Measurements from ENCODE around the gene HRCT1.

HRCT1 gene

DNA sequence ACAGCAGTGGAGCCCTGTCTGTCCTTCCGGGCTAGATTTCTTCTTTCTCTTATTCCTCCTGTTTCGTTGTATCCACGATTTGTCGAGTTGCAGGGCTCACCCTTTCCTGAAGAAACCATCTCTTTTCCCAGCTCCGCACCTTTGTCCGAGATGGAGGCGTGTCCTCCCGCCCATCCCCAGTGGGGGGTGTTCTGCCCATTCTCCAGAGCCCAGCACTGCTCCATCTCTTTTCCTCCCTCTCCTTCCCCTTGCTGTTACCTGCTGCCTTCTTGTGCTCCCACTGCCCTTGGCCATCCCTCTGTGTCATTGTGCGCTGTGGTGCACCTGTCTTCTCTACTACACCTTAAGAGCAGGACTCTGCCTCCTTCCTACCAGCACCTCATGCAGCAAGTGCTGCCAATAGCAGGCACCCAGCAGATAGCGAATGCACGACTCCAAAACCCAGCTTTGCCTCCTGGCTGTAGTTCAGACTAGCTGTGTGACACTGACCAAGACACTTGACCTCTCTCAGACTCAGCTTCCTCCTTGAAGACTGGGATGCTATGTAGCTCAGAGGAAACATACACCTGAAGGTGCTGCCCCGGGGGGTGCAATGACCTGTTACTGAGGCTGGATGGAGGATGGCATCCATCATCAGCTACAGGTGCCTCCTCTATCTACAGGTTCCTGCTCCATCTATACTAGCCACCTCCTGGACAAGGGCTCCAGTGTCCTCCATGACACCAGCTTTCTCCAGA, 44.7 kb upstream of the HRCT1 start:
- TF ChIP-seq, protein P1, sequence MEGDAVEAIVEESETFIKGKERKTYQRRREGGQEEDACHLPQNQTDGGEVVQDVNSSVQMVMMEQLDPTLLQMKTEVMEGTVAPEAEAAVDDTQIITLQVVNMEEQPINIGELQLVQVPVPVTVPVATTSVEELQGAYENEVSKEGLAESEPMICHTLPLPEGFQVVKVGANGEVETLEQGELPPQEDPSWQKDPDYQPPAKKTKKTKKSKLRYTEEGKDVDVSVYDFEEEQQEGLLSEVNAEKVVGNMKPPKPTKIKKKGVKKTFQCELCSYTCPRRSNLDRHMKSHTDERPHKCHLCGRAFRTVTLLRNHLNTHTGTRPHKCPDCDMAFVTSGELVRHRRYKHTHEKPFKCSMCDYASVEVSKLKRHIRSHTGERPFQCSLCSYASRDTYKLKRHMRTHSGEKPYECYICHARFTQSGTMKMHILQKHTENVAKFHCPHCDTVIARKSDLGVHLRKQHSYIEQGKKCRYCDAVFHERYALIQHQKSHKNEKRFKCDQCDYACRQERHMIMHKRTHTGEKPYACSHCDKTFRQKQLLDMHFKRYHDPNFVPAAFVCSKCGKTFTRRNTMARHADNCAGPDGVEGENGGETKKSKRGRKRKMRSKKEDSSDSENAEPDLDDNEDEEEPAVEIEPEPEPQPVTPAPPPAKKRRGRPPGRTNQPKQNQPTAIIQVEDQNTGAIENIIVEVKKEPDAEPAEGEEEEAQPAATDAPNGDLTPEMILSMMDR (IDR thresholded peaks at IDR 0.05): no peak
- DNase-seq (ENCODE audit: low spot score): peak; percentile 62
- H3K4me3 ChIP-seq: no peak overlapping the region
- no peak overlapping the region for H3K27ac ChIP-seq

- peak; percentile 36 for DNase-seq (ENCODE audit: low spot score)
- Histone ChIP-seq H3K4me3 (no peak overlapping the region), H3K27ac (no peak overlapping the region)
- TF ChIP-seq, protein P1 (IDR thresholded peaks at IDR 0.05): no peak
These were observed 43.7 kb upstream of the HRCT1 start for GRCh38 chr9:35862328-35862727.

DNA sequence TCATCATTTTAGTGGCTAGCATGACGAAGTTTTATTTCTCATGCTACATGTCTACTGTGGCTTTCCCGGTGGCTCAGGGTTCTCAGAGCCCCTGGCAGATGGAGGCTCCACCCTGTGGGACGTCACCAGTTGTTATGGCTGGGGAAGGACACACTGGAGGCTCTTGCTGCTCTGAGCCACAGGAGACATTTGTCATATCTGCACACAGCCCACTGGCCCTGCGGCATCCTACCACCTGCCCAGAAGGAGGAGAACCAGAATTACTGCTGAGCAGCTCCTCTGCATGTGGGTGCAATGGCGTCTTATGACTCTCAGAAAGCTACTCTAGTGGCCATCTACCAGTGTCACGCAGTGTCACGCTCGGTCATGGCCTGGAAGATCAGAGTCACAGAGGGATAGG, 42.4 kb upstream of the HRCT1 start:
- no peak overlapping the region for H3K4me3 ChIP-seq
- DNase-seq (ENCODE audit: low spot score): peak; percentile 61
- TF ChIP-seq, protein P1 (IDR thresholded peaks at IDR 0.05): no peak
- no peak overlapping the region for H3K27ac ChIP-seq

- Histone ChIP-seq H3K27ac (no peak overlapping the region), H3K4me3 (no peak overlapping the region)
- TF ChIP-seq, protein P1 (IDR thresholded peaks at IDR 0.05): no peak
- DNase-seq (ENCODE audit: low spot score): no peak
These were observed 41.2 kb upstream of the HRCT1 start for GRCh38 chr9:35864695-35865255.

DNA sequence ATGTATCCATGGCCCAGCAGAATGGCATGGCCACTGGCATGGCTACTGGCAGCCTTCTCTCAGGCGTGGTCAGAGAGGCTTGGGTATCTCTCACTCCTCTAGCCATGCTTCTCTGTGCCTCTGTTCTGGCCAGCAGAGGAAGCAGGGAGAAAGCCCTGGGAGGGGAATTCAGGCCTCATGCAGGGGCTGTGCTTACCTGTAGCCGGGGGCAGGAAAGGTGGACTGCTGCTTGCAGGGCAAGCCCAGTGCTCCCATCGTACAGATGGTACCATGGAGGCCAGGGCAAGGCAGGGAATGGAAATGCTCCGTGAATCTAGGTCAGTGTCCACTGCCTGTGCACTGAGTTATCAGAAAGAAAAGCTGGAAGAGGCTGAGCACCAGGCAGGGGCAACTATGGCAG, 38.5 kb upstream of the HRCT1 start:
- no peak for DNase-seq (ENCODE audit: low spot score)
- Histone ChIP-seq H3K4me3 (no peak overlapping the region), H3K27ac (no peak overlapping the region)
- TF ChIP-seq, protein P1 (IDR thresholded peaks at IDR 0.05): no peak

DNA sequence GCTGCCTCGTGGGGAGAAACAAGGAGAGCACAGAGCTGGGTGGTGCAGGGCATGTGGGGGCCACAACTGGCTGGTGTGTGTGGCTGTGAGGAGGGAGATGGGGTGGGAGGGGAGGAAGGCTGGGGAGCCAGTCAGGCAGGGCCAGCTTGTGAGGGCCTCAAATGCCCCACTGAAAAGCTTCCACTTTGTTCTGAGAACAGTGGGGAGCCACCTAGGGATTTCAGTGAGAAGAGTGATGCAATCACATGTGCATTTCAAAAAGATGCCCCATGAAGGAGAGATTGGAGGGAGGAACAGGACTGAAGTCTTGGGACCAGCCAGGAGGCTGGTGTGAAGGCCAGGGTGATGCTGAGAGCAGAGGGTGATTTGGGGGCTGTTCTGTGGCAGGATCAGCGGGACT, 37.1 kb upstream of the HRCT1 start:
- H3K4me3 ChIP-seq: no peak overlapping the region
- no peak for DNase-seq (ENCODE audit: low spot score)
- TF ChIP-seq, protein P1 (IDR thresholded peaks at IDR 0.05): no peak
- H3K27ac ChIP-seq: no peak overlapping the region

GRCh38 chr9:35869621-35870216, 36.3 kb upstream of the HRCT1 start:
- TF ChIP-seq, protein P1 (IDR thresholded peaks at IDR 0.05): no peak
- Histone ChIP-seq H3K27ac (no peak overlapping the region), H3K4me3 (no peak overlapping the region)
- no peak for DNase-seq (ENCODE audit: low spot score)
